HEK293 (cell line): ENCODE results near the gene CDK19.

Experiments used
- CTCF ChIA-PET: fragments of 350-600 bp; formaldehyde crosslinking; extraction: SDS; loops from one replicate; lab custom pipeline; 2021; ENCODE audit warnings: antibody characterized with exemption; lab: Yijun Ruan, JAX
- POLR2A ChIA-PET: fragments of 300-600 bp; formaldehyde crosslinking; extraction: SDS; loops from one replicate; lab custom pipeline; 2020; ENCODE audit warnings: antibody characterized with exemption, inconsistent platforms; lab: Yijun Ruan, JAX
- H3K27ac ChIP-seq: fragments of 200-500 bp; sonication (Bioruptor generic); 2 replicates; pipeline ENCODE4 v1.5.1; 2014; ENCODE audit warnings: low read depth, low read length, control low read depth, inconsistent platforms; ENCODE audit errors: extremely low read depth
- H3K36me3 ChIP-seq, 2 experiments: fragments of 200-500 bp in 1 of 2; sonication (Bioruptor generic) in 1 of 2; 1 replicate in 1 of 2; 2 replicates in 1 of 2; pipeline ENCODE4 v1.5.1; 2014 to 2017; ENCODE audit warnings: inconsistent platforms in 2 of 2, low read length in 2 of 2; ENCODE audit not compliant: control insufficient read depth in 2 of 2, insufficient read depth in 1 of 2
- H3K4me1 ChIP-seq: fragments of 200-500 bp; sonication (Bioruptor generic); 2 replicates; pipeline ENCODE4 v1.5.1; 2014; ENCODE audit warnings: mild to moderate bottlenecking, low read length, inconsistent platforms; ENCODE audit not compliant: control insufficient read depth, insufficient read depth
- H3K4me3 ChIP-seq: 2 replicates; pipeline ENCODE4 v1.5.1; 2011; ENCODE audit warnings: low read depth, mild to moderate bottlenecking, control low read depth, low read length, moderate library complexity
- H3K9me3 ChIP-seq: fragments of 200-500 bp; sonication (Bioruptor generic); 2 replicates; pipeline ENCODE4 v1.5.1; 2014; ENCODE audit warnings: low read depth, low read length, inconsistent platforms; ENCODE audit not compliant: control insufficient read depth, insufficient read depth
- BCL11B ChIP-seq: fragments of 450-650 bp; formaldehyde crosslinking; IDR thresholded peaks from 2 replicates; pipeline ENCODE4 v1.5.1; 2016; ENCODE audit warnings: low read depth, missing biosample characterization, missing genetic modification characterization
- IKZF3 ChIP-seq: fragments of 450-650 bp; IDR thresholded peaks from 2 replicates; pipeline ENCODE4 v1.5.0; 2018; ENCODE audit warnings: missing biosample characterization, mild to moderate bottlenecking, missing genetic modification characterization, moderate library complexity
- OVOL3 ChIP-seq: fragments of 450-650 bp; formaldehyde crosslinking; IDR thresholded peaks from 2 replicates; pipeline ENCODE4 v1.5.1; 2016; ENCODE audit warnings: missing biosample characterization, missing genetic modification characterization
- ZBTB7A ChIP-seq: fragments of 450-650 bp; formaldehyde crosslinking; IDR thresholded peaks from 2 replicates; pipeline ENCODE4 v1.5.1; 2016; ENCODE audit warnings: low read depth, missing biosample characterization, missing genetic modification characterization
- ZFHX2 ChIP-seq: fragments of 450-650 bp; formaldehyde crosslinking; conservative IDR thresholded peaks from 2 replicates; pipeline ENCODE4 v1.5.1; 2016; ENCODE audit warnings: missing biosample characterization, missing genetic modification characterization
- ZNF140 ChIP-seq: fragments of 450-650 bp; formaldehyde crosslinking; IDR thresholded peaks from 2 replicates; pipeline ENCODE4 v1.5.1; 2016; ENCODE audit warnings: missing biosample characterization, missing genetic modification characterization
- ZNF391 ChIP-seq: fragments of 450-650 bp; formaldehyde crosslinking; IDR thresholded peaks from 2 replicates; pipeline ENCODE4 v1.5.1; 2016; ENCODE audit warnings: low read depth, missing biosample characterization, missing genetic modification characterization, borderline replicate concordance
- ZNF510 ChIP-seq: fragments of 450-650 bp; formaldehyde crosslinking; IDR thresholded peaks from 2 replicates; pipeline ENCODE4 v1.5.1; 2018; ENCODE audit warnings: mild to moderate bottlenecking, missing genetic modification characterization, missing biosample characterization; ENCODE audit not compliant: insufficient replicate concordance
- ZNF549 ChIP-seq: fragments of 450-650 bp; IDR thresholded peaks from 2 replicates; pipeline ENCODE4 v1.5.1; 2018; ENCODE audit warnings: missing biosample characterization, missing genetic modification characterization, mild to moderate bottlenecking, inconsistent platforms, moderate library complexity
- ZNF555 ChIP-seq: fragments of 450-650 bp; formaldehyde crosslinking; conservative IDR thresholded peaks from 2 replicates; pipeline ENCODE4 v1.5.1; 2017; ENCODE audit warnings: missing biosample characterization, mild to moderate bottlenecking, missing genetic modification characterization, inconsistent platforms
- ZNF621 ChIP-seq: fragments of 450-650 bp; formaldehyde crosslinking; IDR thresholded peaks from 2 replicates; pipeline ENCODE4 v1.5.1; 2017; ENCODE audit warnings: missing biosample characterization, missing genetic modification characterization
- ZNF791 ChIP-seq: fragments of 450-650 bp; formaldehyde crosslinking; IDR thresholded peaks from 2 replicates; pipeline ENCODE4 v1.5.1; 2016; ENCODE audit warnings: missing biosample characterization, missing genetic modification characterization
- TF ChIP-seq, protein P1 (sequence below): fragments of 450-650 bp; formaldehyde crosslinking; IDR thresholded peaks from 2 replicates; pipeline ENCODE4 v1.5.1; 2016; ENCODE audit warnings: missing biosample characterization, missing genetic modification characterization
- TF ChIP-seq, protein P2 (sequence below): fragments of 450-650 bp; formaldehyde crosslinking; IDR thresholded peaks from 2 replicates; pipeline ENCODE4 v1.5.1; 2016; ENCODE audit warnings: missing biosample characterization, missing genetic modification characterization
- TF ChIP-seq, protein P3 (sequence below): fragments of 450-650 bp; formaldehyde crosslinking; IDR thresholded peaks from 2 replicates; pipeline ENCODE4 v1.5.1; 2016; ENCODE audit warnings: missing biosample characterization, missing genetic modification characterization, low read depth
- TF ChIP-seq, protein P4 (sequence below): sonication (generic); formaldehyde crosslinking; IDR thresholded peaks from 2 replicates; pipeline ENCODE4 v1.8.1; 2022; ENCODE audit warnings: mild to moderate bottlenecking, moderate library complexity, missing genetic modification reagents
- TF ChIP-seq, protein P5 (sequence below): fragments of 450-650 bp; formaldehyde crosslinking; IDR thresholded peaks from 2 replicates; pipeline ENCODE4 v1.5.1; 2016; ENCODE audit warnings: missing biosample characterization, missing genetic modification characterization
- TF ChIP-seq, protein P6 (sequence below): fragments of 450-650 bp; formaldehyde crosslinking; IDR thresholded peaks from 2 replicates; pipeline ENCODE4 v1.5.1; 2016; ENCODE audit warnings: missing biosample characterization, missing genetic modification characterization
- TF ChIP-seq, protein P7 (sequence below): fragments of 450-650 bp; formaldehyde crosslinking; IDR thresholded peaks from 2 replicates; pipeline ENCODE4 v1.5.1; 2017; ENCODE audit warnings: missing biosample characterization, missing genetic modification characterization

The CDK19 gene

DNA sequence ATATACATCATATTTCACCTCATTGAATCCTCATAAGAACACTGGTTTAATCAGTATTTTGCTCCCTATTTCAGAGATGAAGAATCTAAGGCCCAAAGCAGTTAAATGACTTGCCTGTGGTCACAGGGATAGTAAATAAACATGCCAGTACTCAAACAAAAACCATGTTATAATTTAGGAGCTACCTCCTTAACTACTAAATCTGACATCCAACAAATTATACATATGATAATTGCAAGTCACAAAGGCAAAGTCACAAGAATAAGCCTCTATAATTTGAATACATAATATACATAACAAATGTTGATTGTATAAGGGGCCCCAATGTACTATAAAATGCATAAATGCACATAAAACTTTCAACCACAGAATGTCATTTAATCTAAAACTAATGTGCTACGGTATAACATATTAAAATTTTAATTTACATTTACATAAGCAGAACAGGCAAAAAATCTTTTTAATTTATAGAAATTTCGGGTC, 181.5 kb downstream of the CDK19 start (continued):
- TF ChIP-seq ZNF140 (tag by site-specific recombination) (no peak), ZNF791 (tag by site-specific recombination) (no peak), ZNF549 (tag by site-specific recombination) (no peak), ZNF510 (tag by site-specific recombination) (no peak), IKZF3 (tag by site-specific recombination) (no peak)
- TF ChIP-seq, protein P1, sequence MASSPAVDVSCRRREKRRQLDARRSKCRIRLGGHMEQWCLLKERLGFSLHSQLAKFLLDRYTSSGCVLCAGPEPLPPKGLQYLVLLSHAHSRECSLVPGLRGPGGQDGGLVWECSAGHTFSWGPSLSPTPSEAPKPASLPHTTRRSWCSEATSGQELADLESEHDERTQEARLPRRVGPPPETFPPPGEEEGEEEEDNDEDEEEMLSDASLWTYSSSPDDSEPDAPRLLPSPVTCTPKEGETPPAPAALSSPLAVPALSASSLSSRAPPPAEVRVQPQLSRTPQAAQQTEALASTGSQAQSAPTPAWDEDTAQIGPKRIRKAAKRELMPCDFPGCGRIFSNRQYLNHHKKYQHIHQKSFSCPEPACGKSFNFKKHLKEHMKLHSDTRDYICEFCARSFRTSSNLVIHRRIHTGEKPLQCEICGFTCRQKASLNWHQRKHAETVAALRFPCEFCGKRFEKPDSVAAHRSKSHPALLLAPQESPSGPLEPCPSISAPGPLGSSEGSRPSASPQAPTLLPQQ (tag by site-specific recombination), result no peak
- TF ChIP-seq, all 188 proteins: peak for 0

DNA sequence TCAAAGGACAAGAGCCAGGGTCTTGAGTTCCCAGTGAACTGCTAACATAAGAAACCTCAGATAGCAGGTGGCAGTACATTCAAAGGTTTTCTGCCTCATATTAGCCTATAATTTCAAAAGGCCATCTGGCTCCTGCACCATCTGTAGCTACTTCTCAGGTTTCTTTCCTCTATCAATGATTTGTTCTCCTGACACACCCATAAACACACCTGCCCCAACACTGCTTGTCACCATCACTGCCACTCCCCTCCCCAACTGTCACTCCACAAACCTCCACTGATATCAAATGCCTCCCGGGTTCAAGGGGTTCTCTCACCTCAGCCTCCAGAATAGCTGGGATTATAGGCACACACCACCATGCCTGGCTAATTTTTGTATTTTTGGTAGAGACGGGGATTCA, 186.1 kb downstream of the CDK19 start:
- Histone ChIP-seq H3K4me3 (no peak overlapping the region), H3K27ac (no peak overlapping the region), H3K4me1 (peaks cover 5% of the 10 kb centered on the region), H3K36me3 (no peaks in the 10 kb centered on the region), H3K9me3 (no peaks in the 10 kb centered on the region)
- TF ChIP-seq BCL11B (tag by site-specific recombination), result no peak
- POLR2A ChIA-PET, result no interaction called here
- CTCF ChIA-PET, result interaction anchor here (0.6 to 0.9 kb wide), 2 partner anchors 43 to 257 kb away, joined by 3 read pairs; no protein-coding TSS in a partner anchor

DNA sequence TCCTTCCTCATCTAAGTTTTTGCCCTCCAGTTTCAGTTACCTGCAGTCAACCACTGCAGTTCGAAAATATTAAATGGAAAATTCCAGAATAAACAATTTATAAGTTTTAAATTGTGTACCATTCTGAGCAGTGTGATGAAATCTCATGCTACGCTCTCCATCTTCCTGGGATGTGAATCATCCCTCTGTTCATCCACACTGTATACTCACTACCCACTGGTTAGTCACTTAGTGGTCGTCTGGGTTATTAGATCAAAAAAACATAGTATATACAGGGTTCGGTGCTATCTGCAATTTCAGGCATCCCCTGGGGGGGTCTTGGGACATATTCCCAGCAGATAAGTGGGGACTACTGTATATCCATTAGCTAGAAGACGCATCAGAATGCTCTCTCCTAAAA, 186.9 kb downstream of the CDK19 start:
- peaks cover 5% of the 10 kb centered on the region for H3K4me1 ChIP-seq
- no peak overlapping the region for H3K4me3 ChIP-seq
- H3K36me3 ChIP-seq, result peaks cover 0 to under 1% of the 10 kb centered on the region in 2 experiments; a peak in 1 of 3 replicates
- H3K9me3 ChIP-seq, result no peaks in the 10 kb centered on the region
- H3K27ac ChIP-seq, result no peak overlapping the region
- ChIA-PET CTCF (no interaction called here), POLR2A (no interaction called here)
- TF ChIP-seq ZNF391 (tag by site-specific recombination) (no peak), ZFHX2 (no peak), ZNF621 (tag by site-specific recombination) (no peak), ZNF555 (tag by site-specific recombination) (no peak), OVOL3 (tag by site-specific recombination) (no peak), ZBTB7A (tag by site-specific recombination) (no peak)
- TF ChIP-seq, protein P2, sequence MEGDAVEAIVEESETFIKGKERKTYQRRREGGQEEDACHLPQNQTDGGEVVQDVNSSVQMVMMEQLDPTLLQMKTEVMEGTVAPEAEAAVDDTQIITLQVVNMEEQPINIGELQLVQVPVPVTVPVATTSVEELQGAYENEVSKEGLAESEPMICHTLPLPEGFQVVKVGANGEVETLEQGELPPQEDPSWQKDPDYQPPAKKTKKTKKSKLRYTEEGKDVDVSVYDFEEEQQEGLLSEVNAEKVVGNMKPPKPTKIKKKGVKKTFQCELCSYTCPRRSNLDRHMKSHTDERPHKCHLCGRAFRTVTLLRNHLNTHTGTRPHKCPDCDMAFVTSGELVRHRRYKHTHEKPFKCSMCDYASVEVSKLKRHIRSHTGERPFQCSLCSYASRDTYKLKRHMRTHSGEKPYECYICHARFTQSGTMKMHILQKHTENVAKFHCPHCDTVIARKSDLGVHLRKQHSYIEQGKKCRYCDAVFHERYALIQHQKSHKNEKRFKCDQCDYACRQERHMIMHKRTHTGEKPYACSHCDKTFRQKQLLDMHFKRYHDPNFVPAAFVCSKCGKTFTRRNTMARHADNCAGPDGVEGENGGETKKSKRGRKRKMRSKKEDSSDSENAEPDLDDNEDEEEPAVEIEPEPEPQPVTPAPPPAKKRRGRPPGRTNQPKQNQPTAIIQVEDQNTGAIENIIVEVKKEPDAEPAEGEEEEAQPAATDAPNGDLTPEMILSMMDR (tag by site-specific recombination), result no peak
- TF ChIP-seq, protein P3, sequence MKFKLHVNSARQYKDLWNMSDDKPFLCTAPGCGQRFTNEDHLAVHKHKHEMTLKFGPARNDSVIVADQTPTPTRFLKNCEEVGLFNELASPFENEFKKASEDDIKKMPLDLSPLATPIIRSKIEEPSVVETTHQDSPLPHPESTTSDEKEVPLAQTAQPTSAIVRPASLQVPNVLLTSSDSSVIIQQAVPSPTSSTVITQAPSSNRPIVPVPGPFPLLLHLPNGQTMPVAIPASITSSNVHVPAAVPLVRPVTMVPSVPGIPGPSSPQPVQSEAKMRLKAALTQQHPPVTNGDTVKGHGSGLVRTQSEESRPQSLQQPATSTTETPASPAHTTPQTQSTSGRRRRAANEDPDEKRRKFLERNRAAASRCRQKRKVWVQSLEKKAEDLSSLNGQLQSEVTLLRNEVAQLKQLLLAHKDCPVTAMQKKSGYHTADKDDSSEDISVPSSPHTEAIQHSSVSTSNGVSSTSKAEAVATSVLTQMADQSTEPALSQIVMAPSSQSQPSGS (tag by site-specific recombination), result no peak
- TF ChIP-seq, protein P4, sequence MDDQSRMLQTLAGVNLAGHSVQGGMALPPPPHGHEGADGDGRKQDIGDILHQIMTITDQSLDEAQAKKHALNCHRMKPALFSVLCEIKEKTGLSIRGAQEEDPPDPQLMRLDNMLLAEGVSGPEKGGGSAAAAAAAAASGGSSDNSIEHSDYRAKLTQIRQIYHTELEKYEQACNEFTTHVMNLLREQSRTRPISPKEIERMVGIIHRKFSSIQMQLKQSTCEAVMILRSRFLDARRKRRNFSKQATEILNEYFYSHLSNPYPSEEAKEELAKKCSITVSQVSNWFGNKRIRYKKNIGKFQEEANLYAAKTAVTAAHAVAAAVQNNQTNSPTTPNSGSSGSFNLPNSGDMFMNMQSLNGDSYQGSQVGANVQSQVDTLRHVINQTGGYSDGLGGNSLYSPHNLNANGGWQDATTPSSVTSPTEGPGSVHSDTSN (CRISPR knock-in tag), result no peak
- TF ChIP-seq, protein P5, sequence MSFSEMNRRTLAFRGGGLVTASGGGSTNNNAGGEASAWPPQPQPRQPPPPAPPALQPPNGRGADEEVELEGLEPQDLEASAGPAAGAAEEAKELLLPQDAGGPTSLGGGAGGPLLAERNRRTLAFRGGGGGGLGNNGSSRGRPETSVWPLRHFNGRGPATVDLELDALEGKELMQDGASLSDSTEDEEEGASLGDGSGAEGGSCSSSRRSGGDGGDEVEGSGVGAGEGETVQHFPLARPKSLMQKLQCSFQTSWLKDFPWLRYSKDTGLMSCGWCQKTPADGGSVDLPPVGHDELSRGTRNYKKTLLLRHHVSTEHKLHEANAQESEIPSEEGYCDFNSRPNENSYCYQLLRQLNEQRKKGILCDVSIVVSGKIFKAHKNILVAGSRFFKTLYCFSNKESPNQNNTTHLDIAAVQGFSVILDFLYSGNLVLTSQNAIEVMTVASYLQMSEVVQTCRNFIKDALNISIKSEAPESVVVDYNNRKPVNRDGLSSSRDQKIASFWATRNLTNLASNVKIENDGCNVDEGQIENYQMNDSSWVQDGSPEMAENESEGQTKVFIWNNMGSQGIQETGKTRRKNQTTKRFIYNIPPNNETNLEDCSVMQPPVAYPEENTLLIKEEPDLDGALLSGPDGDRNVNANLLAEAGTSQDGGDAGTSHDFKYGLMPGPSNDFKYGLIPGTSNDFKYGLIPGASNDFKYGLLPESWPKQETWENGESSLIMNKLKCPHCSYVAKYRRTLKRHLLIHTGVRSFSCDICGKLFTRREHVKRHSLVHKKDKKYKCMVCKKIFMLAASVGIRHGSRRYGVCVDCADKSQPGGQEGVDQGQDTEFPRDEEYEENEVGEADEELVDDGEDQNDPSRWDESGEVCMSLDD (tag by site-specific recombination), result no peak
- TF ChIP-seq, protein P6, sequence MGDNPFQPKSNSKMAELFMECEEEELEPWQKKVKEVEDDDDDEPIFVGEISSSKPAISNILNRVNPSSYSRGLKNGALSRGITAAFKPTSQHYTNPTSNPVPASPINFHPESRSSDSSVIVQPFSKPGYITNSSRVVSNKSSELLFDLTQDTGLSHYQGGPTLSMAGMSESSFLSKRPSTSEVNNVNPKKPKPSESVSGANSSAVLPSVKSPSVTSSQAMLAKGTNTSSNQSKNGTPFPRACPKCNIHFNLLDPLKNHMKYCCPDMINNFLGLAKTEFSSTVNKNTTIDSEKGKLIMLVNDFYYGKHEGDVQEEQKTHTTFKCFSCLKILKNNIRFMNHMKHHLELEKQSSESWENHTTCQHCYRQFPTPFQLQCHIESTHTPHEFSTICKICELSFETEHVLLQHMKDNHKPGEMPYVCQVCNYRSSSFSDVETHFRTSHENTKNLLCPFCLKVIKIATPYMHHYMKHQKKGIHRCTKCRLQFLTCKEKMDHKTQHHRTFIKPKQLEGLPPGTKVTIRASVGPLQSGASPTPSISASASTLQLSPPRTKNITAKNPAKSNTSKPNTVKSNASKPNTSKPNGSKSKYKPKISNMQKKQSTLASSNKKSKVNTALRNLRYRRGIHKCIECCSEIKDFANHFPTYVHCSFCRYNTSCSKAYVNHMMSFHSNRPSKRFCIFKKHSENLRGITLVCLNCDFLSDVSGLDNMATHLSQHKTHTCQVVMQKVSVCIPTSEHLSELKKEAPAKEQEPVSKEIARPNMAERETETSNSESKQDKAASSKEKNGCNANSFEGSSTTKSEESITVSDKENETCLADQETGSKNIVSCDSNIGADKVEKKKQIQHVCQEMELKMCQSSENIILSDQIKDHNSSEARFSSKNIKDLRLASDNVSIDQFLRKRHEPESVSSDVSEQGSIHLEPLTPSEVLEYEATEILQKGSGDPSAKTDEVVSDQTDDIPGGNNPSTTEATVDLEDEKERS (tag by site-specific recombination), result no peak
- TF ChIP-seq, protein P7, sequence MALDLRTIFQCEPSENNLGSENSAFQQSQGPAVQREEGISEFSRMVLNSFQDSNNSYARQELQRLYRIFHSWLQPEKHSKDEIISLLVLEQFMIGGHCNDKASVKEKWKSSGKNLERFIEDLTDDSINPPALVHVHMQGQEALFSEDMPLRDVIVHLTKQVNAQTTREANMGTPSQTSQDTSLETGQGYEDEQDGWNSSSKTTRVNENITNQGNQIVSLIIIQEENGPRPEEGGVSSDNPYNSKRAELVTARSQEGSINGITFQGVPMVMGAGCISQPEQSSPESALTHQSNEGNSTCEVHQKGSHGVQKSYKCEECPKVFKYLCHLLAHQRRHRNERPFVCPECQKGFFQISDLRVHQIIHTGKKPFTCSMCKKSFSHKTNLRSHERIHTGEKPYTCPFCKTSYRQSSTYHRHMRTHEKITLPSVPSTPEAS (tag by site-specific recombination), result no peak
